Omental fat pad (tissue), 4 donors: Measurements from ENCODE around the gene ADSS1. TPM values are rescaled to one million over a fixed set of nuclear protein-coding genes. Genes with fewer than 3 reads are reported as not detected.

ENCODE experiments used
- ATAC-seq: fragments of 150-250 bp; one replicate; pipeline ENCODE4 v1.9.1; 2016; ENCODE audit warnings: mild to moderate bottlenecking, moderate library complexity; ENCODE audit not compliant: low FRiP score
- DNase-seq: peaks from one replicate; pipeline ENCODE4 v3.0.0-alpha.2; 2019; ENCODE audit warnings: low spot score
- total RNA-seq, 4 donors: library from RNA; depleted of rRNA; stranded (reverse); fragments of >200 nt; gene quantifications; one replicate each; pipeline ENCODE4 v1.1.0, GENCODE V29; 2016
- TF ChIP-seq, protein P1 (sequence below), 3 donors: fragments of 450-650 bp; IDR thresholded peaks; one replicate each; pipeline ENCODE4 v1.5.1; 2016 to 2017; ENCODE audit warnings: antibody characterized with exemption in 3 of 3, mild to moderate bottlenecking in 3 of 3, moderate library complexity in 2 of 3

ADSS1 gene
- total RNA-seq, 4 donors from 2014 or later = 3.7 to 26.0 (median 5.6) TPM

DNA sequence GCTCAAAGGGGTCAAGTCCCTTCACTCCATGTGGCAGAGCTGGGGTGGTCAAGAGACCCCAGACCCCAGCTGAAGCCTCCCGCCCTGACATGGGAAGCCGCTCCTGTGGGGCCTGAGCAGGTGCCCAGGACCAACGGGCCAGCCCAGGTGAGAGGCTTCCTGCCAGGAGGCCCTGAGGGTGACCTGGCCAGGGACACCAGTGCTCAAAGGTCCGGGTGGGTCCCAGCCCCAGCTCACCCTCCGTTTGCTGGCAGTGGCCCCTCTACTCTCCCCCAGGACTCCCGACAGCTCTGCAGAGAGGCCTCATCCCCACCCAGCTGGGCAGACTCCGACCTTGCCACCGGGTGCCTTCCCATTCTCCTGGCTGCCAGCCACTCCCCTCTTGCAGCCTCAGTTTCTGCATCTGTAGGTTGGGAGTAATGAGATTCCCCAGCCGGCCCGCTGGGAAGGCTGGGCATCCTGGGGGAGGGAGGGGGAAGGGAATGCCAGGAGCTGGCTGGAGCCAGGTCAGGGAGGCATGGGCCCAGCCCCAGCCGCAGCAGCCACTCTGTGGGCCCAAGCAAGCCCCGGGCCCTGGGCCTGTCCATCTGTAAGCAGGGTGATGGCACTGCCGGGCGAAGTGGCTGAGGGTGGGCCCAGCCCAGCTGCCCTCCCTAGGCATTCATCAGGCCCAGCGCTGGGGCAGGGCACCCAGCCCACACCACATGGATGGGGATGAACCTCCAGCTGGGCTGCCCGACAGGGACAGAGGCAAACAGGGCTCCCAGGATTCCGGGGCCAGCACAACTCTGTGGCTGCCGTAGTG lies 44.9 kb upstream of the ADSS1 start:
- TF ChIP-seq, protein P1, sequence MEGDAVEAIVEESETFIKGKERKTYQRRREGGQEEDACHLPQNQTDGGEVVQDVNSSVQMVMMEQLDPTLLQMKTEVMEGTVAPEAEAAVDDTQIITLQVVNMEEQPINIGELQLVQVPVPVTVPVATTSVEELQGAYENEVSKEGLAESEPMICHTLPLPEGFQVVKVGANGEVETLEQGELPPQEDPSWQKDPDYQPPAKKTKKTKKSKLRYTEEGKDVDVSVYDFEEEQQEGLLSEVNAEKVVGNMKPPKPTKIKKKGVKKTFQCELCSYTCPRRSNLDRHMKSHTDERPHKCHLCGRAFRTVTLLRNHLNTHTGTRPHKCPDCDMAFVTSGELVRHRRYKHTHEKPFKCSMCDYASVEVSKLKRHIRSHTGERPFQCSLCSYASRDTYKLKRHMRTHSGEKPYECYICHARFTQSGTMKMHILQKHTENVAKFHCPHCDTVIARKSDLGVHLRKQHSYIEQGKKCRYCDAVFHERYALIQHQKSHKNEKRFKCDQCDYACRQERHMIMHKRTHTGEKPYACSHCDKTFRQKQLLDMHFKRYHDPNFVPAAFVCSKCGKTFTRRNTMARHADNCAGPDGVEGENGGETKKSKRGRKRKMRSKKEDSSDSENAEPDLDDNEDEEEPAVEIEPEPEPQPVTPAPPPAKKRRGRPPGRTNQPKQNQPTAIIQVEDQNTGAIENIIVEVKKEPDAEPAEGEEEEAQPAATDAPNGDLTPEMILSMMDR (IDR thresholded peaks at IDR 0.05) = no peak
- no peak for DNase-seq
- ATAC-seq = no peak

DNA sequence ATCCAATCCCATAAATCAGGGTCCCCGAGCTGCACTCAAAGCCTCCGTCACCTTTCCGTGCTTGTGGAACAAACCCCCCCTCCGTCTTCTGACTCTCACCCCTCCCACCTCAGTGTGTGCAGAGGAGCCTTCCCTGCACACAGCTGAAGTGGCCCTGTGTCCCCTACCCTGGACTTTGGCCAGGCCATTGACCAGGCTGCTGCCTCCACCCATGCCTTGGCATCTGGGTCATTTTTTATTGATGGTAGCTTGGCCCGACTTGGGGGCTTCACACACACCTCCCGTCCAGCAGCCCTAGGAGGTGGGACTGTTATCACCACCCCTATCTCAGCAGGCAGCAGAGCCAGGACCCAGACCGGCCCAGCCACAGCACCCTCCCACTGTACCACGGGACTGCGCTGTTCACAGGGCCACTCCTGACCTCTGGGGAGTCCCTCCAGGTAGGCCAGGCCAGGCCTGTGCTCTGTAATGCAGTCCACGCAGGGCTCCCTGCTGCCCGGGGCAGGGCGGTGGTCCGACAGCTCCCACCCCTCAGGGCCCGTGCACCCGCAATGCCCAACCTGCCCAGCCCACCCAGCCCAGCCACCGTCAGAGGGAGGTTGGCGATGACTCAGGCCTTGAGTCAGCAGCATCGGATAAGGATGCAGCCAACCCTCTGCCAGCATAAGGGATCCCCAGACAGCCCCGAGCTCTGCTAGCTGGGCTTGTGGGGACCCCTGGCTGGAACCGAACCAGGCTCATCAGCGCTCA lies 43.8 kb upstream of the ADSS1 start:
- DNase-seq = peak; percentile 56
- peak; percentile 69 for ATAC-seq
- TF ChIP-seq, protein P1 (IDR thresholded peaks at IDR 0.05) = no peak

DNA sequence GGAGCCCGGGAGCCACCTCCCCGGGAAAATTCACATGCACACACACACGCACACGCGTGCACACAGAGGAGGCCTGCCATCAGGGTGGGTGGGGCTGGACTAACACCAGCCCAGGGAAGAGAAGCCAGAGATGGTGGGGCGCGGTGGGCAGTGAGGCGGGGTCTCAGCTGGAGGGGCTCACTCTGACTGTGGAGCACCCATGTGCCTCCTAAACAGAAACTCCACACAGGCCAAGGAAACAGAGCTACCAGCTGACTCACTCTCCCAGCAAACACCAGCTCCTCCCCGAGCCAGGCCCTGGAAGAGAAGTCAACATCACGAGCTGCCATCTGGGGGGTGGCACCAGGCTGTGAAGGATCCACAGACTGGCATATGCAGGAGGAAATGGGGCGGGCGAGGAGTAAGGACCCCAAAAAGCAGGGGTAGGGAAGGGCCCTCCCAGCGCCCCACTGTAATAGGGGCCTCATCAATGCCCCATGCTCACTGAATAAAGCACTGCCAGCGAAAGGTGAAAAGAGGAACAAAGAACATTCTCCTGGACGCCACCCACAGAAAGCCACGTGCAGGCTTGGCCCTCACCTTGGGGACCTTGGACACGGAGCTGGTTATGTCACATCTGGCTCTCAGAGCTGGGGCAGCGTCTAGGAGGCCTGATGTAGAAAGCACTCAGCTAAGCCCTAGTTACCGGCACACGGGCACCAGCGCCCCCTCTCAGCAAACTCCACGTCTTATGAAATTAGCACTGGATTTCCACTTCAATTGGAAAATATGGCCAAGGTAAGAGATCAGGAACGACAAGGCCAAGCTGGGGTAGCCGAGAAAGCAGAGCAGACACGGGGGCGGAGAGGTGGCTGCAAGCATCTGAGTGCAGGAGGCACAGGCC lies 43.0 kb upstream of the ADSS1 start:
- TF ChIP-seq, protein P1 (IDR thresholded peaks at IDR 0.05) = no peak
- ATAC-seq (peak; percentile 62), DNase-seq (peak; percentile 60)

DNA sequence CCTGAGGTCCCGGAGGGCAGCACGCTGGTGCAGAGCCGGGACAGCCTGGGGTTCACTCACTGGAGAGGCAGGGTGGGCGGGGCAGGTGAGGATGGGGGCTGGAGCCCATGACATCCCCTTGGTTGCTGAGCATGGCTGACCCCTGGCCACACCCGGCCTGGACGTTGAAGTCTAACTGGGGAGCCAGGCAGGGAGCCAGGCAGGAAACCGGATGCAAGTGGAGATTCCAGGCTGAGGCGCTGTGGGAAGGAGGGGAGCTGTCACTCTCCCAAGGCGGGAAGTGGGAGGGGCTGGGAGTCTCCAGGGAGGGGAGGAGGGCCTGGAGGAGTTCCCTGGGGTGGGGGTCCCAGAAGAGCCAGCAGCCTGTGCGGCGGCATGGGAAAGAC lies 42.3 kb upstream of the ADSS1 start:
- peak; percentile 21 for ATAC-seq
- no peak for DNase-seq
- TF ChIP-seq, protein P1 (IDR thresholded peaks at IDR 0.05) = no peak

DNA sequence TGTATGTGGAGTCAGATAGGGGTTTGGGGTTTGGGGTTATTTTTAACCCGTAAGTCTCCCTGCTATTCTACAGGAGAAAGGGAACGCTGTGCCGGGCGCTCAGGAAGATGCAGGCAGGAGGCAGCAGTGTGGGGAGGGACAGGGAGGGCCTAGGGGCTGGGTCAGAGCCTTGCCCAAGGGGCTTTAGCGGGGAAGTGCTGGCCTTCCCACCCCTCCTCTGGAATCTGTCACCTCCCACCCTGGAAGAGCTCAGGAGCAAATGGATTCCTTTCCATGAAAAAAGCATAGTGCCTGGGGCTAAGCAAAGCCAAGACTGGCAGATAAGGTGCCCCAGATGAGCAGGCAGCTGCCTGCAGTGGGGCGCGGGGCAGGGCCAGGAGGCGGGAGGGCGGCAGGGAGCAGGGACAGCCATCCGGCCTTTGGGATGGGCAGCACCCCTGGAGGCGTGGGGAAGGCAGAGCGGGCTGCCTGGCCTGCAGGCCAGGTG lies 41.9 kb upstream of the ADSS1 start:
- DNase-seq (no peak), ATAC-seq (no peak)
- TF ChIP-seq, protein P1 (IDR thresholded peaks at IDR 0.05) = no peak

DNA sequence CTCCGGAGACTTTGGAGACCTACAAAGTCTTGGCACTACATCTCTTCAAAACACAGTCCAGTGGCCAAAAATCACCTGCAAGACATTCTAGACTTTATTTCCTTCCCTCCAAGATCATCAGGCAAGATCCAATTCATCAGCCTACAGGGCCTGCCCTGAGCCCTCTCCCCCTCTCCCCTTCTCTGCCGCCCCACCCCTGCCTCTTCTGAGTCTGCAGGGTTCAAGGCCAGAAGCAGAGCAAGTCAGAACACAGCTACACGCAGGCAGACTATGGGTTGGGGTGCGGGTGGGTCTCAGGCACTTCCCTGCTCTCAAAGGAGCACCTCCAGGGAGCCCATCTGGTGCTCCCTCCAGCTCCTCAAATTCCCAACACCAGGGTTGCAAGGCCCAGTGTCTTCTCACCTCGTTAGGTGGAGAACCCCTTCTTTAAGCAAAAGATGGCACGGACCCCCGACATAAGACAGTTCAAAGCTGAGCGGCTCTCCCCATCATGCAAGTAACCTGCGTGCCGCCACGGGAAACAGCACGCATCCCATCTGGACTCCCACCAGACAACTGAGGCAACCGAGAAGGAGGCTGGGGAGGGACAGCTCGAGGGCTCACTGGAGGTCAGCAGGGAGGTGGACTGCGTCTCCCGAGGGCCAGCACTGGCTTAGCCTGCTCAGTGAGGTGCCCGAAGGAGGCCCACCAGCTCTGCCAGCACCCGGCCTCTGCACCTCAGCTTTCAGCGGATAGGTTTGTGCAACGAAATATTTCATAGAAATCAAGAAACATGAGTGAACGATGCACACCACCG lies 40.2 kb upstream of the ADSS1 start:
- ATAC-seq = no peak
- DNase-seq = no peak
- TF ChIP-seq, protein P1 (IDR thresholded peaks at IDR 0.05) = no peak
